ENCODE measurements around the gene CLPSL1.

DNA sequence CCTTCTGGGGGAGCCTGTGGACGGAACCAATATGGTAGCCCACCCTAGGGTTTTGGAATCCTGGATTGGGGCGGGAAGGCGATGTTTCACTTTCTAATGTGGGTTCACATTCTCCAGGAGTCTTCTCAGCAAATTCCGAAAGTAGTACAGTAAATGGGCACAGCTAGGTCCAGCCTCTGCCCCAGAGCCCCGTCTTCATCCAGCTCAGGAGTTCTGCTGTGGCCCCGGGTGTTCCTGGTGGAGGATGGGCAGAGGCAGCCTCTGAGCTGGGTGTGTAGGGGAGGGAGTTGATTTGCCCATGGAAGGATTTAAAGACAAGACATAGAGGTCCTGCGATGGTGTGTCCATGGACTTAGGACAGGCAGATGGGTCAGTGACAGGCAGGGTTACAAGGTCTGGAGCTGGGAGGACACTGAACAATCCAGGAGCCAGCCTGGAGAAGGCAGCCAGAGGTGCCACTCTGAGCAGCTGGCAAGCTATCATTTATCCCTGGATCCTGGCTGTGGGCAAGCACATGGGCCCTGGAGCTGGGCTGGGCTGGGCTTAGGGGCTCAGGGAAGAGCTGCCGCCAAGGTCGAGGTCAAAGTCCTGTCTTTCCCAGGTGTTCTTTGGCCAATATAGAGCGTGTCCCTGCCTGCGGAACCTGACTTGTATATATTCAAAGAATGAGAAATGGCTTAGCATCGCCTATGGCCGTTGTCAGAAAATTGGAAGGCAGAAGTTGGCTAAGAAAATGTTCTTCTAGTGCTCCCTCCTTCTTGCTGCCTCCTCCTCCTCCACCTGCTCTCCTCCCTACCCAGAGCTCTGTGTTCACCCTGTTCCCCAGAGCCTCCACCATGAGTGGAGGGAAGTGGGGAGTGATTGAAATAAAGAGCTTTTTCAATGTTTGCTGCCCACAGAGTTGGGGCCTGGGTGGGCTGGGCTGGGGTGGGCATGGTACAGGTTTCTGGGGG is 6.7 kb downstream of the CLPSL1 start:
- TF ChIP-seq, protein P1, sequence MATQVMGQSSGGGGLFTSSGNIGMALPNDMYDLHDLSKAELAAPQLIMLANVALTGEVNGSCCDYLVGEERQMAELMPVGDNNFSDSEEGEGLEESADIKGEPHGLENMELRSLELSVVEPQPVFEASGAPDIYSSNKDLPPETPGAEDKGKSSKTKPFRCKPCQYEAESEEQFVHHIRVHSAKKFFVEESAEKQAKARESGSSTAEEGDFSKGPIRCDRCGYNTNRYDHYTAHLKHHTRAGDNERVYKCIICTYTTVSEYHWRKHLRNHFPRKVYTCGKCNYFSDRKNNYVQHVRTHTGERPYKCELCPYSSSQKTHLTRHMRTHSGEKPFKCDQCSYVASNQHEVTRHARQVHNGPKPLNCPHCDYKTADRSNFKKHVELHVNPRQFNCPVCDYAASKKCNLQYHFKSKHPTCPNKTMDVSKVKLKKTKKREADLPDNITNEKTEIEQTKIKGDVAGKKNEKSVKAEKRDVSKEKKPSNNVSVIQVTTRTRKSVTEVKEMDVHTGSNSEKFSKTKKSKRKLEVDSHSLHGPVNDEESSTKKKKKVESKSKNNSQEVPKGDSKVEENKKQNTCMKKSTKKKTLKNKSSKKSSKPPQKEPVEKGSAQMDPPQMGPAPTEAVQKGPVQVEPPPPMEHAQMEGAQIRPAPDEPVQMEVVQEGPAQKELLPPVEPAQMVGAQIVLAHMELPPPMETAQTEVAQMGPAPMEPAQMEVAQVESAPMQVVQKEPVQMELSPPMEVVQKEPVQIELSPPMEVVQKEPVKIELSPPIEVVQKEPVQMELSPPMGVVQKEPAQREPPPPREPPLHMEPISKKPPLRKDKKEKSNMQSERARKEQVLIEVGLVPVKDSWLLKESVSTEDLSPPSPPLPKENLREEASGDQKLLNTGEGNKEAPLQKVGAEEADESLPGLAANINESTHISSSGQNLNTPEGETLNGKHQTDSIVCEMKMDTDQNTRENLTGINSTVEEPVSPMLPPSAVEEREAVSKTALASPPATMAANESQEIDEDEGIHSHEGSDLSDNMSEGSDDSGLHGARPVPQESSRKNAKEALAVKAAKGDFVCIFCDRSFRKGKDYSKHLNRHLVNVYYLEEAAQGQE (IDR thresholded peaks at IDR 0.05; ENCODE audit: unreplicated experiment) = no peak
- TF ChIP-seq EZH2 (IDR thresholded peaks at IDR 0.05; ENCODE audit: low read depth, unreplicated experiment) = no peak
- TF ChIP-seq, protein P2, sequence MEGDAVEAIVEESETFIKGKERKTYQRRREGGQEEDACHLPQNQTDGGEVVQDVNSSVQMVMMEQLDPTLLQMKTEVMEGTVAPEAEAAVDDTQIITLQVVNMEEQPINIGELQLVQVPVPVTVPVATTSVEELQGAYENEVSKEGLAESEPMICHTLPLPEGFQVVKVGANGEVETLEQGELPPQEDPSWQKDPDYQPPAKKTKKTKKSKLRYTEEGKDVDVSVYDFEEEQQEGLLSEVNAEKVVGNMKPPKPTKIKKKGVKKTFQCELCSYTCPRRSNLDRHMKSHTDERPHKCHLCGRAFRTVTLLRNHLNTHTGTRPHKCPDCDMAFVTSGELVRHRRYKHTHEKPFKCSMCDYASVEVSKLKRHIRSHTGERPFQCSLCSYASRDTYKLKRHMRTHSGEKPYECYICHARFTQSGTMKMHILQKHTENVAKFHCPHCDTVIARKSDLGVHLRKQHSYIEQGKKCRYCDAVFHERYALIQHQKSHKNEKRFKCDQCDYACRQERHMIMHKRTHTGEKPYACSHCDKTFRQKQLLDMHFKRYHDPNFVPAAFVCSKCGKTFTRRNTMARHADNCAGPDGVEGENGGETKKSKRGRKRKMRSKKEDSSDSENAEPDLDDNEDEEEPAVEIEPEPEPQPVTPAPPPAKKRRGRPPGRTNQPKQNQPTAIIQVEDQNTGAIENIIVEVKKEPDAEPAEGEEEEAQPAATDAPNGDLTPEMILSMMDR (conservative IDR thresholded peaks at IDR 0.05; ENCODE audit: low read depth in 2 of 2) = no peak
- TF ChIP-seq EZH2phosphoT487 (IDR thresholded peaks at IDR 0.05; ENCODE audit: unreplicated experiment) = no peak

Measured in GM23338 (cell line).